Stimulated activated CD4-positive, alpha-beta T cell treated with anti-CD3 and anti-CD28 coated beads, Interleukin-12 subunit alpha, Interleukin-12 subunit beta, amount 100 ng/mL, for 4 hours (primary cell): ENCODE measurements around the gene DPY19L2.
"Not testable (repeated sequence)": the region's sequence is repeated elsewhere in the genome, so short reads cannot be mapped to it uniquely, and the experiment has no call there.

Source experiments
- DNase-seq: peaks from one replicate; pipeline ENCODE4 v3.0.0-alpha.2; 2020

Gene DPY19L2

DNA sequence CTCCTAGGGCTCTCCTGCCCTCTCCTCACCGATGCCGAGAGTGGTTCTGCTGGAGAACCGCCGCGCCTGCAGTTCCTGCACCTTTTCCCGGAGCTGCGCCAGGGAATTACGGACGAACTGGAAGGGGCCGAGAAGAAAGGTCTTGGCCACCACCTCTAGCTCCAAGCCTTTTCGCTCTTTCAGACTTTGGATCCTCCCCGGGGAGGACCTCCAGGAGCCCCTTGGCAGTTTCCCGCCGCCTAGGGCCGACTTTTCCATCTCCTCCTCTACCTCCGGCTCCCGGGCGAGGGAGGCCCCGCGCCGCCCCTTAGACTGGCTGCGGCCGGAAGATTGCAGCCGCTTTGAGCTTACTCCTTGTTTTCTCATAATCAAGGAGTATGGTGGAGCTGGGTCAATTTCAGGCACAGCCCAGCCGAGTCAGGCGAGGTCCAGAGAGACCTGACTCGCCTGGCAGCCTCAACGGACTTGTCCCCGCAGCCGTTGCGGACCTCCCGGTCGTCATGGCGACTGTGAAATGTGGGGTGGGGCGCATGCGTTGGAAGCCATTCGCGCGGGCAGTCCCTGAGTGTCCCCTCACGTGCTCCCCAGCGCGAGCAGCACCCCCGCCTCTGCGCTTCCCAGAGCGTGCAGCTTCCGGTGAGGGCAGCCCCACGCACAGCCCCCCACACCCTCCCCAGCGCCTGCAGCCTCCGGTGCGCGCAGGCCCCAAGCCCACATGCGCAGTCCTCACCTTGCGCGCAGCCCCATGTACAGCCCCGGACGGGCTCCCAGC is at the start of gene DPY19L2:
Gene DPY19L2, minus strand, starts transcription at position 466 of the 772 bp plus-strand sequence. Its CDS starts 100 bp downstream, at position 366.
- peak; percentile 46 for DNase-seq

- DNase-seq = not testable (repeated sequence)
These were observed 48.6 kb upstream of the DPY19L2 start for GRCh38 chr12:63716891-63717290.

- not testable (repeated sequence) for DNase-seq
These were observed 46.9 kb upstream of the DPY19L2 start for GRCh38 chr12:63715107-63715625.

DNA sequence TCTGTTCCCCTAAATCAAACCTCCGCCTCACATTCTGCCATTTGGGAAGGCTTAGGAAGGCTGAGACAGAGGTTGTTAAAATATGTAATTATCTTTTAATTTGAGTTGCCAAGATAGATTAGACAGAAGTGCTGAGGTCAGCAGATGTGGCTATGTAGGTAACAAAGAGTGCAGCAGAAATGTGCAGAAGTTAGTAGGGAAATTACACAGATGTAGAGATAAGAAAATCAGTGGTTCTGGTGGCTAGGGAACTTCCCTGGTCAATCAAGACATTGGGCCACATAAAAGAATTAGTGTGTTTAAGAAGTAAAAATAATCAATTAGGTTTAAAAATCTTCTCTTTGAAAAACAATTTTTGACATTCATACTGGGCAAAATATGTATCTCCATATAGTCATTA is 46.1 kb upstream of the DPY19L2 start:
- not testable (repeated sequence) for DNase-seq

- not testable (repeated sequence) for DNase-seq
These were observed 45.4 kb upstream of the DPY19L2 start for GRCh38 chr12:63713681-63714075.

- DNase-seq = not testable (repeated sequence)
These were observed 44.8 kb upstream of the DPY19L2 start for GRCh38 chr12:63712979-63713680.

- not testable (repeated sequence) for DNase-seq
These were observed 44.2 kb upstream of the DPY19L2 start for GRCh38 chr12:63712376-63712974.

GRCh38 chr12:63711339-63711738 is 43.0 kb upstream of the DPY19L2 start:
- DNase-seq = not testable (repeated sequence)

DNA sequence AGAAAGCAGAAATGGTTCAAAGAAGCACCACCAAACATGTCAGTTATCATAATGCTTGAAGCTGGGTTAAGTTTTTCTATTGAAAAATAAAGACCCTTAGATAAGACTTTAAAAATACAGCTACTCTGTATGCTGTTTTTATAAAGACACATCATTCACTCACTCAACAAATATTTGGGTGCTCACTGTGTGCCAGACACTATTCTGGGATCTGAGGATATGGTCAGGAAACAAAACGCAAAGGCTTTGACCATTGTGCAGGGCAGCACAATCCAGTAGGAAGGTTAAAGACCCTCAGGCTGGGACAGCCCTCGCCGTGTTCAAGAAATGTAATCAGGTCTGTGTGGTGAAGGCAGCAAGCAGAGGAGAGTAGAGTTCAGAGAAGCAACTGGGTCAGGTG is 38.0 kb upstream of the DPY19L2 start:
- no peak for DNase-seq

DNA sequence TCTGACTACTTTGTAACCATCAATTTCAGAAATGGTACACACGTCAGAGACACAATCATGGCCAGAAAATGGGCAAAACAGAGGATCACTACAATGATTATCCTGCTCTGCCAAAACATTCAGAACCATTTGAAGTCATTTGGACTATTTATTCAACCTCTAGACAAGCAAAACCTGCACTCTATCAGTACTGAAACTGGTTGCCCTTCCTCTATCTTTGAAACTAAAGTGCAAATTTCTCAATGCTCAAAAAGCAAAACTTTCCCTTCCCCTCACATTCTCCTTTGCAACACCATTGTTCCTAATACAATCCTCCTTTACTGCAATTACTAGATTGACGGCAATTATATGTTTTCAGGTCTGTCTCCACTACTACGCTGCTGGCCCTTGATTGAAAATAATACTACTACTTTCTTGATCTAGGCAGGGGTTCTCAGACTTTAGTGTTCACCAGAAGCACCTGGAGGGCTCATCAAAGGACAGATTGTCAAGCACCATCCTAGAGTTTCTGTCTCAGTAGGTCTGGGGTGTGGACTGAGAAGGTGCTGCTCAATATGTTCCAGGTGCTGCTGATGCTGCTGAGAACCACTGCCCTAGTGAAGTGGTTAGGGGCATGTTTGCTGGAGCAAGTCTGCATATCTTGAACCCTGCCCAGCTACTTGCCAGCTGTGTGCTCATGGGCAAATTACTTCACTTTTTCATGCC is 31.5 kb upstream of the DPY19L2 start:
- DNase-seq = not testable (repeated sequence)

GRCh38 chr12:63699011-63699410 is 30.7 kb upstream of the DPY19L2 start:
- not testable (repeated sequence) for DNase-seq

GRCh38 chr12:63690837-63691236 is 22.5 kb upstream of the DPY19L2 start:
- DNase-seq = not testable (repeated sequence)

GRCh38 chr12:63689141-63689540 is 20.8 kb upstream of the DPY19L2 start:
- not testable (repeated sequence) for DNase-seq

GRCh38 chr12:63686623-63687022 is 18.3 kb upstream of the DPY19L2 start:
- DNase-seq = not testable (repeated sequence)

- not testable (repeated sequence) for DNase-seq
These were observed 17.5 kb upstream of the DPY19L2 start for GRCh38 chr12:63685789-63686188.

DNA sequence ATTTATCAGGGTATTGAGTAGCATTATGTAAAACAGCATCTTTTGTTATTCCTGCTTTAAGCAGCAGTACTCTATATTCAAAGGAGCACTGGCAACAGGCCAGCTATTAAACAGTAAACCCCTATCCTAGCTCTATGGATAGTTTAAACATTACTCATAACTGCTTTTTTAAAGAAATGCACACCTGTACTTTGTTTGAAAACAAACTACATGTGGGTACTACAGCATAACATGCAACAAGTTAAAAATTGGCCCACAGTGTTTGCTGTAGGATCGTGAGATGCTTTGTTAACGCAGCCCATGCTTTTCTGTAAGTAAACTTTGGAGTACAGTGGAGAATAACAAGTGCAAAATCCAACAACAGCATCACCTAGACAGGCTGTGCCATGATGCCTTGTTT is 14.3 kb upstream of the DPY19L2 start:
- DNase-seq = not testable (repeated sequence)

- DNase-seq = not testable (repeated sequence)
These were observed 12.5 kb upstream of the DPY19L2 start for GRCh38 chr12:63680758-63681157.

DNA sequence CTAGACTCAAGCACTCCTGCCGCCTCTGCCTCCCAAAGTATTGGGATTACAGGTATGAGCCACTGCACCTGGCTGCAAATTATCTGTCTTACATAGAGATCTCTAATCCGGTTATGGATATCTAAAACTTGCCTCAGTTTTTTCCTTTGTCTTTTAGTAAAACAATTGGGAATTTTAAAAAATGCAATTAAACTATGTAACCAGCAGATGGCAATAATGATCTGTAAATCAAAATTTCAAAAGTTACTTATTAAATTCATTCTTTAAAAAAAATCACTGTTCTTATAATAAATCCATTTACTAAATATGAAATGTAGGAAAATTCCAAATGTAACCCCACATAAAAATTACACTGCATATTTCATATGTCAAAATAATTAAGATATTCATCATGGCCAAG is 4.3 kb upstream of the DPY19L2 start:
- DNase-seq = not testable (repeated sequence)

DNA sequence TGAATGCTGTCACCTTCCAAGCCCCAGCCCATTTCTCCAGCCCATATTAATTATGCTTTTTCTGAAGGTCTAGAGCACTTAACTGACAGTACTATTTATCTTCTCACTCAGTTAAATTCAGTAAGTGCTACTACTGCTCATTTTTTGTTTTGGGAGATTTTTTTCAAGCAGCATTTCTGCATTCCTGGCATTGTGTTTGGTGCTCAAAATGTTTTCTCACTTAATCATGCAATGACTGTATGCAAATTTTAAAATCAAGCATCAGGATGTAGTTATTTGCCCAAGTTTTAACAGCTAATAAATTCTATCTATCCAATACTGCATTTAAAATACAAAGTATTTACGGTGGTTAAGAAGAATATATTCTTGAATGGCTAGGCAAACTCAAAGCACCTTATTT is 1.6 kb upstream of the DPY19L2 start:
- not testable (repeated sequence) for DNase-seq

DNA sequence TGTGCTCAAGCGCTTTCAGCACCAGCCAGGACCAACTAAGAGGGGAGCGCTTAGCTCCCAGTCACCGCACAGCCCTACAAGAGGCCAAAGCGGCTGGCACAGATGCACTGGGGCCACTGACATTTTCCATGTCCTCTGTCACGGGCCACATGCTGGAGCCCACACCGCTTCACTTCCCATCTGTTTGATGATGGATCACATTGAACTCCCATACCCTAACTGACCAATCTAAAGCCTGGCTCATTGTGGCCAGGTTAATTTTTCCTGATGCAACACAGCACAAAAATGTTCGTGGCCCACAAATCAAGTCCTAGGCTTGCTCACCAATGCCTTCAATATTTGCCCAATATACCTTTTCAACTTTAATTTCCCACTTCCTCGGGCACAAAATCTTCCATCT is 1.1 kb upstream of the DPY19L2 start:
- DNase-seq = not testable (repeated sequence)

- peak; percentile 1 for DNase-seq
These were observed 590 bp upstream of the DPY19L2 start for GRCh38 chr12:63668800-63669365.

GRCh38 chr12:63663005-63663404 is 5.3 kb downstream of the DPY19L2 start:
- not testable (repeated sequence) for DNase-seq
